Stomach smooth muscle (tissue), 2 donors: Measurements from ENCODE around the gene ZC3H12C.

ENCODE experiments used
- H3K27ac ChIP-seq: one replicate; pipeline ENCODE4 v1.7.0; 2013; ENCODE audit warnings: mild to moderate bottlenecking, low read length, inconsistent platforms
- H3K27me3 ChIP-seq, 2 donors: one replicate each; pipeline ENCODE4 v1.7.0; 2013; ENCODE audit warnings: low read length in 2 of 2; ENCODE audit not compliant: insufficient read depth in 2 of 2, control insufficient read depth in 1 of 2
- H3K36me3 ChIP-seq, 2 donors: one replicate each; pipeline ENCODE4 v1.7.0; 2013; ENCODE audit warnings: low read length in 2 of 2; ENCODE audit not compliant: control insufficient read depth in 2 of 2, insufficient read depth in 2 of 2
- H3K4me1 ChIP-seq: one replicate; pipeline ENCODE4 v1.7.0; 2013; ENCODE audit warnings: low read length; ENCODE audit not compliant: control insufficient read depth, insufficient read depth
- H3K4me3 ChIP-seq, 2 donors: one replicate each; pipeline ENCODE4 v1.7.0; 2013; ENCODE audit warnings: low read length in 2 of 2
- H3K9ac ChIP-seq, 2 donors: one replicate each; pipeline ENCODE4 v1.7.0; 2013; ENCODE audit warnings: low read length in 2 of 2, mild to moderate bottlenecking in 1 of 2
- H3K9me3 ChIP-seq, 2 donors: one replicate each; pipeline ENCODE4 v1.7.0; 2013; ENCODE audit warnings: low read length in 2 of 2; ENCODE audit not compliant: control insufficient read depth in 2 of 2
- donor health status: healthy.
- donor health status: Pancreatic carcinoma.

The ZC3H12C gene

DNA sequence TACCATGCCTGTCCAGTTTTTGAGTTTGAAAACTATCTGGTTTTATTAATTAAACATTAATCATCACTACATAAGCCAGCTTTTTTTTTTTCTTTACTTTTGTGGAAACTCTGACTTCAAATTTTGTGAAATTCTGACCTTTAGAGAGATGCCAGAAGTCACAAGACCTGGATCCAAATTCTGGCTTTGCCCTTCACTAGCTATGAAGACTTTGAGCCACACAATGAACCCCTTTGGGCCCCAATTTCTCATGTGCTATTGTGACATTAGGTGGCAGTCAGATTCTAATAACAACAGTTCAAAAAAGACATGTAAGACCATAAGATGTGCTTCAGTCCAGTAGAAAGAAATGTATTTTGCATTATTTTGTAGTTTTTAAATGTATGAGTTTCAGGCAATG lies 60.3 kb downstream of the ZC3H12C start:
- Histone ChIP-seq H3K4me1 (no peaks in the 10 kb centered on the region), H3K9me3 (no peaks in the 10 kb centered on the region), H3K36me3 (no peaks in the 10 kb centered on the region), H3K4me3 (no peak overlapping the region), H3K27me3 (no peaks in the 10 kb centered on the region), H3K27ac (no peak overlapping the region), H3K9ac (no peak overlapping the region)

DNA sequence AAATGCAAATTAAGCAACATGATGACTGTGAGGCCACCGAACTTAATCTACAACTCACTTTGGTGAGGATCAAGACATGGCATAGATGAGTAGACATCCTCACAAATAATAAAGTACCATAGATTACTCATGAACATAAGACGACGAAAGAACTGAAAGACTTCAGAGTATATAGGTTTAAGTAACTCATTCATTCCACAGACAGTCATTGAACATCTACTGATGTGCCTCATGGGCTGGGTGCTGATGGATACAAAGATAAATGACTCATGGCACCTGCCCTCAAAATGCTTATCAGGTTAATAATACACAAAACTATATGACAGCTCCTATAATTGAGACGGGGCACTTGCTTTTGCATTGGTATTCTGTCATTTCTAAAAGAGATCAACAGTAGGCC lies 63.3 kb downstream of the ZC3H12C start:
- Histone ChIP-seq H3K4me3 (no peak overlapping the region), H3K9ac (no peak overlapping the region), H3K4me1 (no peaks in the 10 kb centered on the region), H3K27me3 (no peaks in the 10 kb centered on the region), H3K27ac (no peak overlapping the region), H3K36me3 (peaks cover 9 to 13% of the 10 kb centered on the region in 2 donors), H3K9me3 (no peaks in the 10 kb centered on the region)

GRCh38 chr11:110158317-110159200 lies 65.4 kb downstream of the ZC3H12C start:
- no peak overlapping the region for H3K4me3 ChIP-seq
- no peak overlapping the region for H3K9ac ChIP-seq
- H3K4me1 ChIP-seq: no peaks in the 10 kb centered on the region
- H3K9me3 ChIP-seq: no peaks in the 10 kb centered on the region
- no peak overlapping the region for H3K27ac ChIP-seq
- no peaks in the 10 kb centered on the region for H3K27me3 ChIP-seq
- peaks cover 9 to 13% of the 10 kb centered on the region in 2 donors for H3K36me3 ChIP-seq

DNA sequence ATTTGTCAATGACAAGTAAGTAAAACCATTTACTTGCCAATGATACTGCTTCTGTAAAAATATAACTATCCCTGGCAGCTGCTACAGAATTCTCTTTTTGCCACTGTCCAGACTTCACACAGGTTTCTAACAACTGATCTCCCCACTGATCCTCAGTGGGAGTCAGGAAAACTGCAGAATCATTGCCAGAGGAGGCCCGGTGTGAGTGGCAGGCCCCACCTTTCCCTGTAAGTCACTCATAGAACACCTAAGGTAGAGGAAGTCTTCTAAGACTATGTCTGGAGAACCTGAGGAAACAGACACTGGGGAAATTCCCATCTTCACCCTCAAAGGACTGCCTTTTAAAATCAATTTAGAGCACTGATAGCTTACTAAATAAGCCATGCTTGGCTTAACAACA lies 66.3 kb downstream of the ZC3H12C start:
- Histone ChIP-seq H3K36me3 (peaks cover 13 to 18% of the 10 kb centered on the region in 2 donors), H3K27me3 (no peaks in the 10 kb centered on the region), H3K4me3 (no peak overlapping the region), H3K9ac (no peak overlapping the region), H3K27ac (no peak overlapping the region), H3K4me1 (no peaks in the 10 kb centered on the region), H3K9me3 (no peaks in the 10 kb centered on the region)

GRCh38 chr11:110160016-110160415 lies 66.8 kb downstream of the ZC3H12C start:
- Histone ChIP-seq H3K9me3 (no peaks in the 10 kb centered on the region), H3K9ac (no peak overlapping the region), H3K36me3 (peaks cover 18 to 23% of the 10 kb centered on the region in 2 donors), H3K4me1 (no peaks in the 10 kb centered on the region), H3K27me3 (no peaks in the 10 kb centered on the region), H3K27ac (no peak overlapping the region), H3K4me3 (no peak overlapping the region)

- Histone ChIP-seq H3K27ac (no peak overlapping the region), H3K4me3 (no peak overlapping the region), H3K36me3 (peaks cover 22 to 23% of the 10 kb centered on the region in 2 donors), H3K9me3 (no peaks in the 10 kb centered on the region), H3K27me3 (no peaks in the 10 kb centered on the region), H3K4me1 (no peaks in the 10 kb centered on the region), H3K9ac (no peak overlapping the region)
Measured at GRCh38 chr11:110160437-110160836, 67.2 kb downstream of the ZC3H12C start.

- Histone ChIP-seq H3K4me1 (no peaks in the 10 kb centered on the region), H3K36me3 (peaks cover 23 to 25% of the 10 kb centered on the region in 2 donors), H3K9ac (no peak overlapping the region), H3K27ac (no peak overlapping the region), H3K4me3 (no peak overlapping the region), H3K27me3 (no peaks in the 10 kb centered on the region), H3K9me3 (no peaks in the 10 kb centered on the region)
Measured at GRCh38 chr11:110161061-110161460, 67.9 kb downstream of the ZC3H12C start.

- Histone ChIP-seq H3K27me3 (no peaks in the 10 kb centered on the region), H3K4me3 (no peak overlapping the region), H3K4me1 (no peaks in the 10 kb centered on the region), H3K9me3 (no peaks in the 10 kb centered on the region), H3K27ac (no peak overlapping the region), H3K36me3 (peaks cover 23 to 25% of the 10 kb centered on the region in 2 donors), H3K9ac (no peak overlapping the region)
Measured at GRCh38 chr11:110162216-110162615, 69.0 kb downstream of the ZC3H12C start.

DNA sequence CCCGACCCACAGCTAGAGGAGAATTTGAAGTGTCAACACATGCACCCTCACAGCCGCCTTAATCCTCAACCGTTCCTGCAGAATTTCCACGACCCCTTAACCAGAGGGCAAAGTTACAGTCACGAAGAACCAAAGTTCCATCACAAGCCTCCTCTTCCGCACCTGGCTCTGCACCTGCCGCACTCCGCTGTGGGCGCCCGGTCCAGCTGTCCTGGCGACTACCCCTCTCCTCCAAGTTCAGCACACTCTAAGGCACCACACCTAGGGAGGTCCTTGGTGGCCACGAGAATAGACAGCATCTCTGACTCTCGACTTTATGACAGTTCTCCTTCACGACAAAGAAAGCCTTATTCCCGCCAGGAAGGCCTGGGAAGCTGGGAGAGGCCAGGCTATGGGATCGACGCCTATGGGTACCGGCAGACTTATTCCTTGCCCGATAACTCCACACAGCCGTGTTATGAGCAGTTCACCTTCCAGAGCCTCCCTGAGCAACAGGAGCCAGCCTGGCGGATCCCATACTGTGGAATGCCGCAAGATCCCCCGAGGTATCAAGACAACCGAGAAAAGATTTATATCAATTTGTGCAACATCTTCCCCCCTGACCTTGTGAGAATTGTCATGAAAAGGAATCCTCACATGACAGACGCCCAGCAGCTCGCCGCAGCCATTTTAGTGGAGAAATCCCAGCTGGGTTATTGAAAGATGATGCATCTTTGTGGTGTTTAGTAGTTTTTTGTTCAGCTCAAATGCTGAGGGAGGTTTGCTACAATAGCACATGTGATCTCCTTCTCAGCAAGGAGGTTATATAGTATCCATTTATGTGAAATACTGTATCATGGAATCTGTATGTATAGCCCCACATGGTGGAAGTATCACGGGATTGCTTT lies 72.1 kb downstream of the ZC3H12C start:
- Histone ChIP-seq H3K9me3 (no peaks in the 10 kb centered on the region), H3K36me3 (peaks cover 13 to 19% of the 10 kb centered on the region in 2 donors), H3K9ac (no peak overlapping the region)

GRCh38 chr11:110168033-110168803 lies 75.0 kb downstream of the ZC3H12C start:
- Histone ChIP-seq H3K27ac (no peak overlapping the region), H3K9ac (no peak overlapping the region), H3K9me3 (no peaks in the 10 kb centered on the region), H3K36me3 (peaks cover 10 to 16% of the 10 kb centered on the region in 2 donors), H3K27me3 (no peaks in the 10 kb centered on the region), H3K4me1 (no peaks in the 10 kb centered on the region), H3K4me3 (no peak overlapping the region)

More for the DNA sequence above, 72.1 kb downstream of the ZC3H12C start:
- Histone ChIP-seq H3K4me3 (no peak overlapping the region), H3K27ac (no peak overlapping the region), H3K4me1 (no peaks in the 10 kb centered on the region), H3K27me3 (no peaks in the 10 kb centered on the region)
